Hepatocyte (in vitro differentiated cells): ENCODE results near the gene MTG1.

Experiments used
- CTCF ChIP-seq: fragments of 200-600 bp; sonication (generic); IDR thresholded peaks from 2 replicates; pipeline ENCODE4 v1.5.1; 2016; ENCODE audit warnings: antibody characterized with exemption, mild to moderate bottlenecking; ENCODE audit not compliant: poor library complexity
- EZH2 ChIP-seq: fragments of 200-600 bp; sonication (generic); IDR thresholded peaks from 2 replicates; pipeline ENCODE4 v1.6.1; 2016; ENCODE audit warnings: antibody characterized with exemption, mild to moderate bottlenecking, borderline replicate concordance

GRCh38 chr10:133421336-133422222 lies 27.6 kb downstream of the MTG1 start:
- no peak for TF ChIP-seq EZH2
- TF ChIP-seq CTCF: no peak
